Upper lobe of left lung (tissue), 4 donors: ENCODE results near the gene OR52R1.

ENCODE experiments used
- POLR2A ChIP-seq, 4 donors: fragments of 450-650 bp; IDR thresholded peaks; one replicate each; pipeline ENCODE4 v1.5.1; 2016 to 2017; ENCODE audit warnings: antibody characterized with exemption in 4 of 4, mild to moderate bottlenecking in 2 of 4
- POLR2AphosphoS5 ChIP-seq, 2 donors: sonication (generic); formaldehyde crosslinking; IDR thresholded peaks; one replicate each; pipeline ENCODE4 v1.5.1; 2017; ENCODE audit warnings: antibody characterized with exemption in 2 of 2
- TF ChIP-seq, protein P1 (sequence below), 6 experiments: fragments of 450-650 bp in 4 of 6; fragments of 200-600 bp in 2 of 6; sonication (generic) in 2 of 6; IDR thresholded peaks; one replicate each; pipeline ENCODE4 v1.5.1; 2016 to 2019; ENCODE audit warnings: antibody characterized with exemption in 6 of 6

DNA sequence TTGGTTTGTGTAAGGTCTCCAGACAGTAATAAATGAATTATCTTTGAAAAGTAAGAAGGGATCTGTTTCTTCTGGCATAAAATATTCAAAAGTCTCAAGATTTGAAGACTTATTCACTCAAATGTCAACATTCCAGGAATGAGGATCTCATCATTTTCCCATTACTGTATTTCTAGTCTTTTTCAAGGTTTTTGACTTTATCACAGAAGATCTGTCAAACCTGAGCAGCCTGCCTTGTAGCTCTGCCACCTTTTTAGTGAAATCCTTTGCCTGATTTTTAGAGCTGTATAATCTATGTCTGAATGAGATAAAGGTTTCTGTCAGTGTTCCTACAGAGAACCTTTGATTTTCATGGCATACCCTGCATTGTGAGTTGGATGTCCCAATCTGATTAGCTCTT is 21.0 kb upstream of the OR52R1 start:
- TF ChIP-seq, protein P1, sequence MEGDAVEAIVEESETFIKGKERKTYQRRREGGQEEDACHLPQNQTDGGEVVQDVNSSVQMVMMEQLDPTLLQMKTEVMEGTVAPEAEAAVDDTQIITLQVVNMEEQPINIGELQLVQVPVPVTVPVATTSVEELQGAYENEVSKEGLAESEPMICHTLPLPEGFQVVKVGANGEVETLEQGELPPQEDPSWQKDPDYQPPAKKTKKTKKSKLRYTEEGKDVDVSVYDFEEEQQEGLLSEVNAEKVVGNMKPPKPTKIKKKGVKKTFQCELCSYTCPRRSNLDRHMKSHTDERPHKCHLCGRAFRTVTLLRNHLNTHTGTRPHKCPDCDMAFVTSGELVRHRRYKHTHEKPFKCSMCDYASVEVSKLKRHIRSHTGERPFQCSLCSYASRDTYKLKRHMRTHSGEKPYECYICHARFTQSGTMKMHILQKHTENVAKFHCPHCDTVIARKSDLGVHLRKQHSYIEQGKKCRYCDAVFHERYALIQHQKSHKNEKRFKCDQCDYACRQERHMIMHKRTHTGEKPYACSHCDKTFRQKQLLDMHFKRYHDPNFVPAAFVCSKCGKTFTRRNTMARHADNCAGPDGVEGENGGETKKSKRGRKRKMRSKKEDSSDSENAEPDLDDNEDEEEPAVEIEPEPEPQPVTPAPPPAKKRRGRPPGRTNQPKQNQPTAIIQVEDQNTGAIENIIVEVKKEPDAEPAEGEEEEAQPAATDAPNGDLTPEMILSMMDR (IDR thresholded peaks at IDR 0.05), result no peak
- TF ChIP-seq POLR2A (IDR thresholded peaks at IDR 0.05), result no peak
- no peak for TF ChIP-seq POLR2AphosphoS5 (IDR thresholded peaks at IDR 0.05)
